SU-DHL-6 (cell line): ENCODE measurements around the gene PTH.

Experiments
- CTCF ChIP-seq: fragments of 200-600 bp; sonication (generic); IDR thresholded peaks from one replicate; pipeline ENCODE4 v1.5.1; 2017; ENCODE audit warnings: antibody characterized with exemption, mild to moderate bottlenecking, low read length, moderate library complexity; ENCODE audit not compliant: insufficient read depth, poor library complexity, severe bottlenecking
- EZH2phosphoT487 ChIP-seq: fragments of 200-600 bp; sonication (generic), shearing (Covaris generic); conservative IDR thresholded peaks from 2 replicates; pipeline ENCODE4 v1.6.1; 2018; ENCODE audit warnings: mild to moderate bottlenecking, antibody characterized with exemption, low read length, moderate library complexity, mixed read lengths

GRCh38 chr11:13503393-13503792 lies 7.6 kb upstream of the PTH start:
- TF ChIP-seq EZH2phosphoT487: no peak
- no peak for TF ChIP-seq CTCF
